ENCODE data around the gene CYP26A1. TPM values are rescaled to one million over a fixed set of nuclear protein-coding genes. Genes with fewer than 3 reads are reported as not detected.

CYP26A1 gene
- total and polyA plus RNA-seq, 2 experiments from 2014 or later: 1.2 to 1.8 TPM

DNA sequence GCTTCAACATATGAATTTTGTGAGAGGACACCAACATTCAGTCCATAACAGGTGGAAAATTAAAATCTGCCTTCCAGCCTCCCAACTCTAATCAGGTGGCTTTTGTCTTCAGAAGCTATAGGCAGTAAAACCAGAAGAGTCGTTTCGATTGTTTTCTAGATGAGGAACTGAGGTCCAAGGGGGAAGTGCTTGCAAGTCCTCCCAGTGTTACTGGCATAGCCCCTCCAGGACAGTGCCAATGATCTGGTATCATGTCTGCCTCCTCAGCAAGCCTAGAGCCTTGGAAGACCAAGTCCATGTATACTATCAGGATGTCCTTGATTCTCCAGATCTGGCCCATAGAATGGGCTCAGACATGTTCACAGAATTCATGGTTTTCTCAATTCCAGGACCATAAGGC, 16.9 kb downstream of the CYP26A1 start:
- Mint-ChIP-seq H3K27ac (no peak overlapping the region), H3K27me3 (ENCODE audit: insufficient read depth, low read depth, poor library complexity) (peaks cover 15% of the 10 kb centered on the region)

More for the DNA sequence above, 16.9 kb downstream of the CYP26A1 start:
- no peak overlapping the region for H3K4me3 ChIP-seq
- peaks cover 15% of the 10 kb centered on the region; the same call in 1 of the 2 replicates for H3K9me2 ChIP-seq (ENCODE audit: insufficient read depth)
- no peak overlapping the region for H3K4me2 ChIP-seq
- no peaks in the 10 kb centered on the region for H3K27me3 ChIP-seq (ENCODE audit: insufficient read depth)
- Mint-ChIP-seq H3K4me3 (no peak overlapping the region), H3K4me1 (peaks cover 26% of the 10 kb centered on the region), H3K36me3 (ENCODE audit: low read depth) (peaks cover 8% of the 10 kb centered on the region; the same call in 2 of the 3 replicates), H3K9me3 (peaks cover 2% of the 10 kb centered on the region; the same call in 2 of the 3 replicates)
- no peaks in the 10 kb centered on the region for H3K36me3 ChIP-seq (ENCODE audit: insufficient read depth)
- no peaks in the 10 kb centered on the region for H3K79me2 ChIP-seq (replicated peaks; ENCODE audit: insufficient read depth)
- TF ChIP-seq CTCF (conservative IDR thresholded peaks at IDR 0.05; ENCODE audit: low read depth in 2 of 2) (no peak), EZH2phosphoT487 (IDR thresholded peaks at IDR 0.05; ENCODE audit: unreplicated experiment) (no peak), ETS1 (IDR thresholded peaks at IDR 0.05) (no peak), REST (IDR thresholded peaks at IDR 0.05; ENCODE audit: unreplicated experiment) (no peak), ZNF331 (CRISPR knock-in tag; IDR thresholded peaks at IDR 0.05; ENCODE audit: low read depth) (no peak), NANOG (IDR thresholded peaks at IDR 0.05; ENCODE audit: borderline replicate concordance) (no peak)
- H4K20me1 ChIP-seq (replicated peaks; ENCODE audit: insufficient read depth): no peaks in the 10 kb centered on the region
- no peak overlapping the region for H2AFZ ChIP-seq
- H3K27ac ChIP-seq (ENCODE audit: low read depth): no peak overlapping the region
- H3K4me1 ChIP-seq (ENCODE audit: insufficient read depth): peaks cover 22% of the 10 kb centered on the region
- no peaks in the 10 kb centered on the region; the same call in 1 of the 2 replicates for H3F3A ChIP-seq (replicated peaks; ENCODE audit: low read depth)
- DNase-seq (ENCODE audit: low spot score): no peak
- no peak for ATAC-seq

Data from GM23338 (cell line).